ENCODE data around the gene BMP6.

The BMP6 gene

DNA sequence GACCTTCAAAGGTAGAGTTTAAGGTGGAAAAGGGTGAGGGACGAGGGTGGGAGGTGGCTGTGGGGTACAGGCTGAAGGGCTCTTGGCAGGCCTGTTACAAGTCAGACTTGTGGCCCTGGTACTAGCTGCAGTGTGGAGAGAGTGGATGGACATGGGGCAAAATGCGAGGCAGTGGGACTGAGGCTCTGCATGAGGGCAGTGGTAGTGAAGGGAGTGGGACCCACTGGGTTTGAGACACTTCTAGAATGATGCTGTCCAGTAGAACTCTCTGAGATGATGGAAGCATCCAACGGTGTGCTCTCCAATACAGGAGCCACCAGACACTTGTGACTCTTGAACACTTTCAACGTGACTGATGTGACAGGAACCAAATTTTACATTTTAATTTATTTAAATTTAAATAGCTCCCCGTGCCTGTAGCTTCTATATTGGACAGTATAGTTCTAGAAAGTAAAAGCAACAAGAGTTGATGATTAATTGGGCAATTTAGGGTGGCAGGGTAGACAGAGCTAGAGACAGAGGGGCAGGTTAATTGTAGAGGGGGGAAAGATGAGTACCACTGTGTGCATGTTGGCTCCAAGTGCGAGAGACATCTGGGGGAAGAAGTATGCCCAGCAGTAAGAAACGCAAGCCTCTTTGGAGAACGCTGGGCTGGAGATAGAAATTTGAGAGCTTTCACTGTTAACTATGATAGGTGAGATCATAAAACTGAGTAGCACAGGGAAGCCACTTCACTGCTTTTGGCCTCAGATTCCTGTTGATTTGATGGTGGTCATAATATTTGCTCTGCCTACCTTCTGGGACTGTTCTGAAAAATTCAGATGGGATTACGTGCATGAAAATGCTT is 107.2 kb downstream of the BMP6 start:
- no peak for DNase-seq

DNA sequence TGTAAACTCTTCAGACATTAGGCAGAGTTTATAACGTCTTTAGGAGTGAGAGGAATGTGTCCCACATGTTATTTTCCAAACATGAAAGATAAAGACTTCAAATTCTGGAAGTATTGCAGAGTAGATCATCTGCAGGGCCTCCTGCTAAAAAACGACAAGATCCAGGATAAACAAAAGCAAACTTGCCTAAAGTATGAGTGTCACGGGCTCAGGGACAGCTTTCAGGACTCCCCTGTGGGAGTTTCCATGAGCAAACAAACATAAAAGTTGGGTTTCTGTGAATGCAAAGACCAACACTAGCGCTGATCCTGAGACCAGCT is 107.8 kb downstream of the BMP6 start:
- DNase-seq = no peak

- DNase-seq = no peak
Measured at GRCh38 chr6:7836371-7837026, 110.6 kb downstream of the BMP6 start.

DNA sequence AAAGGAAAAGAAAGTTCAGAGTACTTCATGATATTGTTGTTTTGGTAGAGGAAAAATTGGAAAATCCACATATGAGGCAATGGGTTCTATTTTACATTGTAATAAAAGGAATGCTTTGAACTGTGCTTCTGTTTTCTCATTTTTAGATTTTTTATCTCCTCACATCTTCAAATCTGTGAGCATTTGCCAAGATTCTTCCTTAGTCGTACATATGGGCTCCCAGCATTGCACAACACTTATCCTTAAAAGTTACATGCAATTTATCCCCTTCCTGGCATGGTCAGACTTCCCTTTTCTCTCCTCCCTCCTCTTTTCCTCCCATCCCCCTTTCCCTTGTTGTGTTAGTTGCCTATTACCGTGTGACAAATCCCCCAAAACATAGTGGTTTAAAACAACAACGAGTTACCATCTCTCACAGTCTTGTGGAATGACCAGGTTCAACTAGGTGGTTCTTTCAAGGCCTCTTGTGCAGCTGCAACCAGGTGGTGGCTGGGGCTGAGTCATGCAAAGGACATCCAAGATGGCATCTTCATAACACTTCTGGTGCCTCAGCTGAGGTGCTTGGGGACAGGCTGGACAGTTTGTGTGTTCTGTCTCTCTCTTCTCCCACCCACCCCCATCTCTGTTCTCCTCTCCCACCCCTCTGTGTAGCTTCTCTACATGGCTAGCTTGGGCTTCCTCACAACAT is 116.0 kb downstream of the BMP6 start:
- no peak for DNase-seq

- no peak for DNase-seq
Measured at GRCh38 chr6:7846966-7847818, 121.3 kb downstream of the BMP6 start.

GRCh38 chr6:7848229-7848628 is 122.3 kb downstream of the BMP6 start:
- DNase-seq = no peak

- DNase-seq = no peak
Measured at GRCh38 chr6:7851780-7852179, 125.9 kb downstream of the BMP6 start.

- no peak for DNase-seq
Measured at GRCh38 chr6:7859591-7859990, 133.7 kb downstream of the BMP6 start.

DNA sequence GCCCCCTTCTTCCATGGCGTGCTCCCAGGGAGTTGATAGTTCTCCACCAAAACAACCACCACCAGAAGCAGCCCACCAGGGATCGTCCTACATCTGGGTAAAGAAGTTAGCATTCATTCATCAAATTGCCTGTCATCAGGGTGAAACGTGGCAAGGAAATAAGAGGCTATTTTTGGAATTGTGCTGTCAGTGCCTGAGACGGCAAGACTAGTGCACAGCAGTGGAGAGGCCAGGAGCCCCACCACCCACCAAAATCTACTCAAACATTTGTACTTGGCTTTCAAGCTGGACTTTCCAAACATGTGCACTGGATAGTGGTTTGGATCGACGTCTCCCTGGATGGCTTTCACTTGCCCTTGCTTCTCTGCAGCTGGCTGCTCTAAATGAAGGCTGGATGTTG is 139.9 kb downstream of the BMP6 start:
- DNase-seq = no peak

- DNase-seq = no peak
Measured at GRCh38 chr6:7866526-7866925, 140.6 kb downstream of the BMP6 start.

- no peak for DNase-seq
Measured at GRCh38 chr6:7868926-7869325, 143.0 kb downstream of the BMP6 start.

DNA sequence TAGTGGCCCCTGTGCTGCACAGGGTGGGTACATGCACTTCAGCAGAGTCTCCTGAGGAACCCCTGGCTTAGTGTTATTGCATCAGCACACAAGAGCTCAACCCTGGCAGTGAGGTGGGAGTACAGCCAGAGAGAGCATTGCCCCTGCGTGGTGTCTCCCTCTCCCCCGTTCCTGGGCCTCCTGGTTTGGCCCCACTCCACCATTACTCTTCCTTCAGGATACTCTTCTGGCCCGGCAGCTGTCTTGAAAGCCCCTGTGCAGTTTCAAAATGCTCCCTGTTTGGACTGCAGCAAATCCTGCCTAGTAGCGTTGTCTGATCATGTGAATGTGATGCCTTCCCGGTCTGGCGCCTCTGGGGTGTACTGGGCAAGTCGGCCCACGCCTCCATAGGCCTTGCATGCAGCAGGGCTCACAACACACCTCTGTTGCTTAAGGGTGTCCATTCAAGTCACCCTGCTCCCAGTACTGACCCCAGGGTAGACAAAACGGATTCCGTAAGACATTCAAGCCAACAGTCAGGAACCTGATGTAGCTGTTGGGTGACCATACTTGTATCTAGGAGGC is 152.6 kb downstream of the BMP6 start:
- no peak for DNase-seq

DNA sequence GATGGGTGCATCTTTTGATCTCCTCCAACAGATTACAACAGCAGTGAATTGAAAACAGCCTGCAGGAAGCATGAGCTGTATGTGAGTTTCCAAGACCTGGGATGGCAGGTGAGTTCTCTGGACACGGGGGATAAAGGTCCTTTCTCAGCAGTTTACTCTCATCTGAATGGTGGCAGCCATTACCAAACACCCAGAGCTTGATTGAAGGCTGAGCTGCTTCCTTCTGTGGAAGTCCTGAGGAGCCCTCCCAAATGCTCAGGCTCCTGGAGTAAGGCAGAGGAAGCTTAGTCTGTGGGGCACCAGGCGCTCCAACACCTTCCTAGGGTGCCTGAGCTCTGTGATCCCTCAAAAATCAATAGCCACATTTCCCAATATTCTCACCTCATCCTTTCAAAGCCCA is 153.1 kb downstream of the BMP6 start:
- DNase-seq = no peak

GRCh38 chr6:7879579-7879978 is 153.7 kb downstream of the BMP6 start:
- DNase-seq = no peak

GRCh38 chr6:7879980-7880717 is 154.2 kb downstream of the BMP6 start:
- DNase-seq = no peak

- no peak for DNase-seq
Measured at GRCh38 chr6:7880718-7881107, 154.8 kb downstream of the BMP6 start.

- no peak for DNase-seq
Measured at GRCh38 chr6:7881765-7882500, 156.0 kb downstream of the BMP6 start.

- no peak for DNase-seq
Measured at GRCh38 chr6:7882505-7883257, 156.8 kb downstream of the BMP6 start.

DNA sequence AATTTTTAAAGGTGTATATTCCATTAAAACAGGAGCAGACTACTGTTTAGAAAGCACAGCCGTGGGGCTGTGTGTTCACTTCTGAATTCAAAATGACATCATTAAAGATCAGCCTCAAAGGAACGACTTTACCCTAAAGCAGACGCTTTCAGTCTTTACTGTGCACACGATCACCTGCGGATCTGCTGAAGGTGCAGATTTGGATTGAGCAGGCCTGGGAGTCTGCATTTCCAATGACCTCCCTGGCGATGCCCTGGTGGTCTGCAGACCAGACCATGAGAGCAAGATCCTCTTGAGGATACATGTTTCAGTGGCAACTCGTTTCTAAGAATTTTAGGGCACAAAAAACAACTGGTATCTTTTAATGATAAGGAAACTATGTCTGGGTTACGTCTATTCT is 157.5 kb downstream of the BMP6 start:
- DNase-seq = no peak

DNA sequence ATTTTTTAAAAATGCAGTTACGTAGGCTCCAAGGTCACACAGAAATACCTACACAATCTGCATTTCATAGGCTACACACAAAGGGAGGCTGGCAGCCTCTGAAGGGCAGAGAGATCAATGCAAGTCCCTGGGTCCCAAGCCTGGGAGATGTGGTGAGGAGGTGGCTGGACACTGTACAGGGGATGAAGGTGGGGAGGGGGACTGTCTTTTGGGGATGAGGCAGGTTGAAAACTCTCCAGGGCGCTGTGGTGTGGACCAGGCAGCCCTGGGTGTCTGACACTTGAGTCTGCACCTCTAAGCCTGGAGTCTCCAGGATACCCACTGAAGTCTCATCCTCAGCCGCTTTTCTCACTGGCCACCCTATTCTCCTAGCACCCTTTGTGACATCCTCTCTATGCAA is 160.2 kb downstream of the BMP6 start:
- no peak for DNase-seq
